Measurements from ENCODE around the gene DPF3.

Gene DPF3

DNA sequence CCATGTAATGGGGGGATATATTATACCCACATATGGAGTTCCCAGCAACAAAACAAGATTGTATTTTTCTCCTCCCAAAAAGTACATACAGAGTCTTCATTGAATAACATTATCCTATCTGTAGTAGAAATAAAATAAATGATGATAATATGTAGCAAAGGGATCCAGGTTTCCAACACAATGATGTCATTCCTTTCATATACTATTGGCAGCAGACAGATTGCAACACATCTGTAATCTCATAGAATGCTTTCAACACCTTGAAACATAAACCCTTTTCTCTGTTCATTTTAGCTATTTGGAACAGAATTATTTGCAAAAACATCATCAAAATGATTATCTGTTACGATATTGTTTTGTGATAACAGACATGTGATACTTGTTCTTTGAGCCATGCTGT lies 317.6 kb downstream of the DPF3 start:
- Histone ChIP-seq H3K36me3 (ENCODE audit: control insufficient read depth in 5 of 5, insufficient read depth in 5 of 5, low read length in 5 of 5) (no peaks in the 10 kb centered on the region), H3K9me3 (ENCODE audit: control insufficient read depth in 5 of 5, low read length in 5 of 5) (no peaks in the 10 kb centered on the region), H3K27ac (ENCODE audit: low read depth, low read length) (no peak overlapping the region), H3K4me1 (ENCODE audit: control insufficient read depth in 5 of 5, insufficient read depth in 5 of 5, low read length in 5 of 5) (peaks cover 0 to 5% (median 0%) of the 10 kb centered on the region in 5 donors), H3K27me3 (ENCODE audit: control insufficient read depth in 5 of 5, insufficient read depth in 4 of 5, low read length in 5 of 5) (peaks cover 0 to 2% (median 0%) of the 10 kb centered on the region in 5 donors), H3K9ac (ENCODE audit: low read length in 5 of 5) (no peak overlapping the region), H3K4me3 (ENCODE audit: low read depth in 1 of 5, low read length in 5 of 5) (no peak overlapping the region)

GRCh38 chr14:72574715-72575114 lies 319.2 kb downstream of the DPF3 start:
- Histone ChIP-seq H3K9ac (ENCODE audit: low read length in 5 of 5) (no peak overlapping the region), H3K4me1 (ENCODE audit: control insufficient read depth in 5 of 5, insufficient read depth in 5 of 5, low read length in 5 of 5) (peaks cover 0 to 5% (median 0%) of the 10 kb centered on the region in 5 donors), H3K36me3 (ENCODE audit: control insufficient read depth in 5 of 5, insufficient read depth in 5 of 5, low read length in 5 of 5) (no peaks in the 10 kb centered on the region), H3K27ac (ENCODE audit: low read depth, low read length) (no peak overlapping the region), H3K4me3 (ENCODE audit: low read depth in 1 of 5, low read length in 5 of 5) (no peak overlapping the region), H3K27me3 (ENCODE audit: control insufficient read depth in 5 of 5, insufficient read depth in 4 of 5, low read length in 5 of 5) (peaks cover 0 to 2% (median 0%) of the 10 kb centered on the region in 5 donors), H3K9me3 (ENCODE audit: control insufficient read depth in 5 of 5, low read length in 5 of 5) (no peaks in the 10 kb centered on the region)

- Histone ChIP-seq H3K9ac (ENCODE audit: low read length in 5 of 5) (no peak overlapping the region), H3K4me1 (ENCODE audit: control insufficient read depth in 5 of 5, insufficient read depth in 5 of 5, low read length in 5 of 5) (peaks cover 0 to 5% (median 0%) of the 10 kb centered on the region in 5 donors), H3K36me3 (ENCODE audit: control insufficient read depth in 5 of 5, insufficient read depth in 5 of 5, low read length in 5 of 5) (no peaks in the 10 kb centered on the region), H3K9me3 (ENCODE audit: control insufficient read depth in 5 of 5, low read length in 5 of 5) (no peaks in the 10 kb centered on the region), H3K4me3 (ENCODE audit: low read depth in 1 of 5, low read length in 5 of 5) (no peak overlapping the region), H3K27me3 (ENCODE audit: control insufficient read depth in 5 of 5, insufficient read depth in 4 of 5, low read length in 5 of 5) (no peaks in the 10 kb centered on the region), H3K27ac (ENCODE audit: low read depth, low read length) (no peak overlapping the region)
Observed at GRCh38 chr14:72573725-72574417, 320.0 kb downstream of the DPF3 start.

All from subcutaneous abdominal adipose tissue (tissue), 5 donors.